Liver (tissue), 9 donors: ENCODE measurements around the gene DSPP. TPM values are rescaled to one million over a fixed set of nuclear protein-coding genes. Genes with fewer than 3 reads are reported as not detected.
"Not testable (repeated sequence)": the region's sequence is repeated elsewhere in the genome, so short reads cannot be mapped to it uniquely, and the experiment has no call there.

Experiments used
- DNase-seq: peaks from one replicate; pipeline ENCODE4 v3.0.0-alpha.2; 2017; ENCODE audit warnings: low spot score
- H3K27ac ChIP-seq, 2 donors: one replicate each; pipeline ENCODE4 v1.7.0; 2013; ENCODE audit warnings: inconsistent platforms in 2 of 2, low read length in 2 of 2, control low read depth in 1 of 2, low read depth in 1 of 2, mild to moderate bottlenecking in 1 of 2
- H3K27me3 ChIP-seq, 4 donors: one replicate each; pipeline versions ENCODE4 v1.6.1 to v1.7.0; 2013; ENCODE audit warnings: low read length in 3 of 4, inconsistent platforms in 1 of 4, mild to moderate bottlenecking in 1 of 4, moderate library complexity in 1 of 4; ENCODE audit not compliant: control insufficient read depth in 4 of 4, insufficient read depth in 4 of 4
- H3K36me3 ChIP-seq, 4 donors: one replicate each; pipeline versions ENCODE4 v1.6.1 to v1.7.0; 2013; ENCODE audit warnings: low read length in 3 of 4, mild to moderate bottlenecking in 3 of 4, low read depth in 1 of 4, moderate library complexity in 1 of 4; ENCODE audit not compliant: control insufficient read depth in 4 of 4, insufficient read depth in 3 of 4
- H3K4me1 ChIP-seq, 4 donors: one replicate each; pipeline versions ENCODE4 v1.6.1 to v1.7.0; 2013; ENCODE audit warnings: low read length in 3 of 4, mild to moderate bottlenecking in 3 of 4, moderate library complexity in 1 of 4; ENCODE audit not compliant: control insufficient read depth in 4 of 4, insufficient read depth in 4 of 4
- H3K4me3 ChIP-seq, 3 donors: one replicate each; pipeline versions ENCODE4 v1.6.1 to v1.7.0; 2013; ENCODE audit warnings: low read length in 3 of 3, control low read depth in 1 of 3, low read depth in 1 of 3, mild to moderate bottlenecking in 1 of 3
- H3K9ac ChIP-seq, 2 donors: one replicate each; pipeline ENCODE4 v1.7.0; 2013; ENCODE audit warnings: low read length in 2 of 2, mild to moderate bottlenecking in 2 of 2, moderate library complexity in 2 of 2, control low read depth in 1 of 2, low read depth in 1 of 2
- H3K9me3 ChIP-seq, 4 donors: one replicate each; pipeline versions ENCODE4 v1.6.1 to v1.7.0; 2013; ENCODE audit warnings: low read length in 3 of 4; ENCODE audit not compliant: control insufficient read depth in 4 of 4
- ATF3 ChIP-seq: IDR thresholded peaks from 2 replicates; pipeline ENCODE4 v1.6.1; 2016; ENCODE audit warnings: antibody characterized with exemption
- CTCF ChIP-seq: fragments of 150-350 bp; IDR thresholded peaks from 2 replicates; pipeline ENCODE4 v1.5.1; 2017; ENCODE audit warnings: improper control_type of control experiment, low read depth, low read length; ENCODE audit not compliant: missing input control
- EGR1 ChIP-seq, 2 donors: IDR thresholded peaks; 2 replicates each; pipeline ENCODE4 v1.6.1; 2016 to 2018; ENCODE audit warnings: antibody characterized with exemption in 2 of 2, low read depth in 2 of 2
- FOXA1 ChIP-seq: IDR thresholded peaks from 2 replicates; pipeline ENCODE4 v1.6.1; 2016; ENCODE audit warnings: antibody characterized with exemption
- FOXA2 ChIP-seq: IDR thresholded peaks from 2 replicates; pipeline ENCODE4 v1.6.1; 2016; ENCODE audit warnings: antibody characterized with exemption
- GABPA ChIP-seq, 2 donors: IDR thresholded peaks in 1 of 2; conservative IDR thresholded peaks in 1 of 2; 2 replicates each; pipeline ENCODE4 v1.6.1; 2016; ENCODE audit warnings: antibody characterized with exemption in 2 of 2, mild to moderate bottlenecking in 1 of 2, moderate library complexity in 1 of 2
- HNF4A ChIP-seq, 2 donors: conservative IDR thresholded peaks; 2 replicates each; pipeline ENCODE4 v1.6.1; 2016; ENCODE audit warnings: antibody characterized with exemption in 2 of 2, mild to moderate bottlenecking in 2 of 2
- HNF4G ChIP-seq: IDR thresholded peaks from 2 replicates; pipeline ENCODE4 v1.6.1; 2016; ENCODE audit warnings: antibody characterized with exemption
- JUND ChIP-seq, 2 donors: IDR thresholded peaks; 2 replicates each; pipeline ENCODE4 v1.6.1; 2016; ENCODE audit warnings: antibody characterized with exemption in 2 of 2
- MAX ChIP-seq: IDR thresholded peaks from 2 replicates; pipeline ENCODE4 v1.6.1; 2016; ENCODE audit warnings: antibody characterized with exemption
- NR2F2 ChIP-seq: IDR thresholded peaks from 2 replicates; pipeline ENCODE4 v1.6.1; 2016; ENCODE audit warnings: antibody characterized with exemption
- RAD21 ChIP-seq, 2 donors: IDR thresholded peaks; 2 replicates each; pipeline ENCODE4 v1.6.1; 2016; ENCODE audit warnings: antibody characterized with exemption in 2 of 2, mild to moderate bottlenecking in 2 of 2
- REST ChIP-seq: IDR thresholded peaks from 2 replicates; pipeline ENCODE4 v1.6.1; 2016; ENCODE audit warnings: antibody characterized with exemption, mild to moderate bottlenecking
- RXRA ChIP-seq, 2 donors: IDR thresholded peaks; 2 replicates each; pipeline ENCODE4 v1.6.1; 2017 to 2018; ENCODE audit warnings: antibody characterized with exemption in 2 of 2, mild to moderate bottlenecking in 1 of 2
- SP1 ChIP-seq: IDR thresholded peaks from 2 replicates; pipeline ENCODE4 v1.6.1; 2018; ENCODE audit warnings: antibody characterized with exemption, mild to moderate bottlenecking
- TAF1 ChIP-seq: conservative IDR thresholded peaks from 2 replicates; pipeline ENCODE4 v1.6.1; 2016; ENCODE audit warnings: antibody characterized with exemption, mild to moderate bottlenecking
- YY1 ChIP-seq: IDR thresholded peaks from 2 replicates; pipeline ENCODE4 v1.6.1; 2016; ENCODE audit warnings: antibody characterized with exemption, mild to moderate bottlenecking
- ZBTB33 ChIP-seq: IDR thresholded peaks from 2 replicates; pipeline ENCODE4 v1.6.1; 2016; ENCODE audit warnings: antibody characterized with exemption
- WGBS: extraction: QIAGEN DNeasy Blood & Tissue Kit; methylation state at CpG from one replicate; pipeline ENCODE4 v1.1.7; 2013; 5-methylcytosine and 5-hydroxymethylcytosine counted together
- polyA plus RNA-seq, 2 donors: library from polyadenylated mRNA; stranded (reverse) in 1 of 2; unstranded in 1 of 2; fragments of 200-250 nt in 1 of 2; fragments of >200 nt in 1 of 2; fragmentation: Nextera tagmentation in 1 of 2; extraction: Ambion mirVana in 1 of 2; gene quantifications; one replicate each; pipeline versions ENCODE4 v1.2.1 to v1.2.3, GENCODE V29; 2013 to 2015
- total RNA-seq, 2 donors: library from RNA; depleted of rRNA; stranded (reverse); fragments of >200 nt; gene quantifications; one replicate each; pipeline ENCODE4 v1.2.3, GENCODE V29; 2014
- donor health status: healthy.
- donor health status: healthy.
- donor health status: healthy.
- donor health status: healthy.
- donor health status: healthy.

DSPP gene
- total and polyA plus RNA-seq, 4 donors, result under 0.01 TPM; not detected in 3

- TF ChIP-seq GABPA (IDR thresholded peaks at IDR 0.05 in 1 of 2, conservative IDR thresholded peaks at IDR 0.05 in 1 of 2), result no peak
- no peak for TF ChIP-seq EGR1 (IDR thresholded peaks at IDR 0.05; ENCODE audit: low read depth in 2 of 2)
- no peak for TF ChIP-seq JUND (IDR thresholded peaks at IDR 0.05)
- TF ChIP-seq FOXA1, result no peak
- no peak for TF ChIP-seq RAD21 (IDR thresholded peaks at IDR 0.05)
- TF ChIP-seq HNF4G, result no peak
- TF ChIP-seq TAF1, result no peak
- no peak for TF ChIP-seq FOXA2
- TF ChIP-seq YY1, result no peak
- no peak for TF ChIP-seq HNF4A (conservative IDR thresholded peaks at IDR 0.05)
- TF ChIP-seq RXRA (IDR thresholded peaks at IDR 0.05), result no peak
- TF ChIP-seq NR2F2, result no peak
These were observed 38.0 kb upstream of the DSPP start (continued) for GRCh38 chr4:87570290-87570805.

GRCh38 chr4:87574376-87574775 is 34.0 kb upstream of the DSPP start:
- not testable (repeated sequence) for H3K27me3 ChIP-seq, H3K27ac ChIP-seq, H3K4me1 ChIP-seq, DNase-seq, H3K9ac ChIP-seq, H3K9me3 ChIP-seq, H3K4me3 ChIP-seq, H3K36me3 ChIP-seq

GRCh38 chr4:87574996-87575395 is 33.3 kb upstream of the DSPP start:
- Histone ChIP-seq H3K4me3 (no peak overlapping the region), H3K4me1 (no peaks in the 10 kb centered on the region), H3K27ac (no peak overlapping the region), H3K9ac (no peak overlapping the region), H3K27me3 (no peaks in the 10 kb centered on the region), H3K9me3 (no peaks in the 10 kb centered on the region), H3K36me3 (no peaks in the 10 kb centered on the region)
- DNase-seq, result no peak
- no peak for TF ChIP-seq SP1
- no peak for TF ChIP-seq ZBTB33
- TF ChIP-seq MAX, result no peak
- no peak for TF ChIP-seq NR2F2
- TF ChIP-seq REST, result no peak
- TF ChIP-seq ATF3, result no peak
- no peak for TF ChIP-seq CTCF
- no peak for TF ChIP-seq RAD21 (IDR thresholded peaks at IDR 0.05)
- TF ChIP-seq TAF1, result no peak
- TF ChIP-seq EGR1 (IDR thresholded peaks at IDR 0.05; ENCODE audit: low read depth in 2 of 2), result no peak
- no peak for TF ChIP-seq RXRA (IDR thresholded peaks at IDR 0.05)
- no peak for TF ChIP-seq JUND (IDR thresholded peaks at IDR 0.05)
- TF ChIP-seq GABPA (IDR thresholded peaks at IDR 0.05 in 1 of 2, conservative IDR thresholded peaks at IDR 0.05 in 1 of 2), result no peak
- TF ChIP-seq HNF4G, result no peak
- no peak for TF ChIP-seq FOXA1
- no peak for TF ChIP-seq HNF4A (conservative IDR thresholded peaks at IDR 0.05)
- WGBS, result 73% methylated on average over 3 of the region's 3 CpGs
